Vagina (tissue), 2 donors: Measurements from ENCODE around the gene ELL2. TPM values are rescaled to one million over a fixed set of nuclear protein-coding genes. Genes with fewer than 3 reads are reported as not detected.
"Not testable (repeated sequence)": the region's sequence is repeated elsewhere in the genome, so short reads cannot be mapped to it uniquely, and the experiment has no call there.

ENCODE experiments used
- DNase-seq, 2 donors: peaks; one replicate each; pipeline ENCODE4 v3.0.0-alpha.2; 2017; ENCODE audit errors: extremely low spot score in 2 of 2
- H3K27ac ChIP-seq: fragments of 200-600 bp; sonication (generic); one replicate; pipeline ENCODE4 v1.5.1; 2019
- H3K27me3 ChIP-seq: fragments of 200-600 bp; sonication (generic); one replicate; pipeline ENCODE4 v1.5.1; 2019
- H3K36me3 ChIP-seq, 2 donors: fragments of 200-600 bp; sonication (generic); one replicate each; pipeline ENCODE4 v1.5.1; 2017 to 2019
- H3K4me1 ChIP-seq: fragments of 200-600 bp; sonication (generic); one replicate; pipeline ENCODE4 v1.5.1; 2019
- H3K4me3 ChIP-seq, 2 donors: fragments of 200-600 bp; sonication (generic); 1 replicate in 1 of 2; 2 replicates in 1 of 2; pipeline ENCODE4 v1.5.1; 2016 to 2019
- H3K9me3 ChIP-seq: fragments of 200-600 bp; sonication (generic); one replicate; pipeline ENCODE4 v1.5.1; 2019
- CTCF ChIP-seq, 3 experiments: fragments of 450-650 bp in 2 of 3; fragments of 200-600 bp in 1 of 3; sonication (generic) in 1 of 3; IDR thresholded peaks; one replicate each; pipeline ENCODE4 v1.5.1; 2017 to 2019; ENCODE audit warnings: antibody characterized with exemption in 3 of 3, mild to moderate bottlenecking in 2 of 3, moderate library complexity in 2 of 3
- POLR2A ChIP-seq, 2 donors: fragments of 450-650 bp; IDR thresholded peaks; one replicate each; pipeline ENCODE4 v1.6.1; 2017; ENCODE audit warnings: antibody characterized with exemption in 2 of 2, mild to moderate bottlenecking in 2 of 2, moderate library complexity in 2 of 2
- POLR2AphosphoS5 ChIP-seq, 2 donors: sonication (generic); formaldehyde crosslinking; IDR thresholded peaks; one replicate each; pipeline ENCODE4 v1.9.0; 2017; ENCODE audit warnings: antibody characterized with exemption in 2 of 2, mild to moderate bottlenecking in 2 of 2, low read depth in 1 of 2; ENCODE audit not compliant: insufficient read depth in 1 of 2
- intact Hi-C: fragments of 100-400 bp; cut with DNase I; formaldehyde crosslinking; loops from one replicate; pipeline ENCODE4 v1.15.1; 2023
- total RNA-seq: library from RNA; depleted of rRNA; stranded (reverse); fragments of >200 nt; gene quantifications from one replicate; pipeline ENCODE4 v1.2.3, GENCODE V29; 2016

The ELL2 gene
- total RNA-seq, 1 donor from 2014 or later = 113 TPM

- DNase-seq = no peak
- intact Hi-C loops = no loop called here
- Histone ChIP-seq H3K36me3 (peaks cover 0 to 18% of the 10 kb centered on the region in 2 donors), H3K4me1 (peaks cover 15% of the 10 kb centered on the region), H3K27me3 (no peaks in the 10 kb centered on the region), H3K27ac (no peak overlapping the region), H3K4me3 (no peak overlapping the region), H3K9me3 (no peaks in the 10 kb centered on the region)
- TF ChIP-seq POLR2AphosphoS5 (IDR thresholded peaks at IDR 0.05; ENCODE audit: insufficient read depth in 1 of 2, low read depth in 1 of 2) (no peak), POLR2A (IDR thresholded peaks at IDR 0.05) (no peak), CTCF (IDR thresholded peaks at IDR 0.05) (no peak)
Measured at GRCh38 chr5:95907740-95908706, 53.6 kb downstream of the ELL2 start.

- TF ChIP-seq POLR2AphosphoS5 (IDR thresholded peaks at IDR 0.05; ENCODE audit: insufficient read depth in 1 of 2, low read depth in 1 of 2) = no peak
- no peak for TF ChIP-seq POLR2A (IDR thresholded peaks at IDR 0.05)
- no peak for TF ChIP-seq CTCF (IDR thresholded peaks at IDR 0.05)
- Histone ChIP-seq H3K27me3 (no peaks in the 10 kb centered on the region), H3K36me3 (peaks cover 0 to 17% of the 10 kb centered on the region in 2 donors), H3K9me3 (no peaks in the 10 kb centered on the region), H3K4me1 (peaks cover 15% of the 10 kb centered on the region), H3K4me3 (no peak overlapping the region), H3K27ac (no peak overlapping the region)
- intact Hi-C loops = no loop called here
- no peak for DNase-seq
Measured at GRCh38 chr5:95907067-95907705, 54.5 kb downstream of the ELL2 start.

- H3K4me3 ChIP-seq, H3K9me3 ChIP-seq, DNase-seq, H3K27me3 ChIP-seq, H3K27ac ChIP-seq, intact Hi-C loops: not testable (repeated sequence)
- peaks cover 15% of the 10 kb centered on the region for H3K4me1 ChIP-seq
- H3K36me3 ChIP-seq = peaks cover 0 to 10% of the 10 kb centered on the region in 2 donors
Measured at GRCh38 chr5:95906398-95906797, 55.3 kb downstream of the ELL2 start.

- Histone ChIP-seq H3K4me1 (peaks cover 15% of the 10 kb centered on the region), H3K27me3 (no peaks in the 10 kb centered on the region), H3K36me3 (peaks cover 0 to 10% of the 10 kb centered on the region in 2 donors), H3K9me3 (no peaks in the 10 kb centered on the region), H3K27ac (no peak overlapping the region), H3K4me3 (no peak overlapping the region)
- TF ChIP-seq POLR2AphosphoS5 (IDR thresholded peaks at IDR 0.05; ENCODE audit: insufficient read depth in 1 of 2, low read depth in 1 of 2) (no peak), POLR2A (IDR thresholded peaks at IDR 0.05) (no peak), CTCF (IDR thresholded peaks at IDR 0.05) (no peak)
- DNase-seq = no peak
- intact Hi-C loops = no loop called here
Measured at GRCh38 chr5:95904827-95905226, 56.8 kb downstream of the ELL2 start.

GRCh38 chr5:95903838-95904237 lies 57.8 kb downstream of the ELL2 start:
- H3K4me3 ChIP-seq = no peak overlapping the region
- TF ChIP-seq POLR2A (IDR thresholded peaks at IDR 0.05) = no peak
- TF ChIP-seq CTCF (IDR thresholded peaks at IDR 0.05) = no peak
- TF ChIP-seq POLR2AphosphoS5 (IDR thresholded peaks at IDR 0.05; ENCODE audit: insufficient read depth in 1 of 2, low read depth in 1 of 2) = no peak
- no peak for DNase-seq
- peaks cover 8% of the 10 kb centered on the region for H3K4me1 ChIP-seq
- intact Hi-C loops = no loop called here
- no peak overlapping the region for H3K27ac ChIP-seq
- H3K36me3 ChIP-seq = peaks cover 0 to 14% of the 10 kb centered on the region in 2 donors
- H3K27me3 ChIP-seq = no peaks in the 10 kb centered on the region
- no peaks in the 10 kb centered on the region for H3K9me3 ChIP-seq
